H1 (cell line): ENCODE data around the gene UBE2E3. TPM values are rescaled to one million over a fixed set of nuclear protein-coding genes. Genes with fewer than 3 reads are reported as not detected.

ENCODE experiments used
- CEBPB ChIP-seq: IDR thresholded peaks from 2 replicates; pipeline ENCODE4 v1.6.1; 2012; ENCODE audit warnings: low read depth, low read length
- HDAC6 ChIP-seq: IDR thresholded peaks from one replicate; pipeline ENCODE4 v1.7.1; 2012; ENCODE audit warnings: low read depth, mild to moderate bottlenecking, inconsistent platforms, low read length, moderate library complexity
- RBBP5 ChIP-seq: IDR thresholded peaks from 2 replicates; pipeline ENCODE4 v1.7.1; 2012; ENCODE audit warnings: low read depth, mild to moderate bottlenecking, inconsistent platforms, low read length, moderate library complexity, borderline replicate concordance
- SIN3A ChIP-seq, 2 experiments: IDR thresholded peaks in 1 of 2; conservative IDR thresholded peaks in 1 of 2; 2 replicates each; pipeline ENCODE4 v1.6.1; 2011 to 2012; ENCODE audit warnings: low read length in 2 of 2, improper control_type of control experiment in 1 of 2, low read depth in 1 of 2, mild to moderate bottlenecking in 1 of 2
- polyA plus RNA-seq, 7 experiments: library from polyadenylated mRNA; depleted of rRNA in 3 of 7; stranded (reverse) in 5 of 7; unstranded in 2 of 7; fragments of >200 nt in 5 of 7; fragments of 200-250 nt in 2 of 7; gene quantifications; 1 replicate in 5 of 7; 2 replicates in 1 of 7; 4 replicates in 1 of 7; pipeline versions ENCODE4 v1.2.1 to v1.2.3, GENCODE V29; 2011 to 2013; ENCODE audit warnings: missing spikeins in 2 of 7, mixed read lengths in 2 of 7
- total RNA-seq: library from RNA; stranded (reverse); fragmentation: NEBNext Ultra II Directional; extraction: Animal tissue kit (Norgen Biotek cat#: 25700); gene quantifications from 2 replicates; pipeline ENCODE4 v1.2.1, GENCODE V29; 2021
- TF ChIP-seq, protein P1 (sequence below): IDR thresholded peaks from 2 replicates; pipeline ENCODE4 v1.6.1; 2011; ENCODE audit warnings: low read depth, mild to moderate bottlenecking, low read length; ENCODE audit not compliant: insufficient read depth

Gene UBE2E3
- total and polyA plus RNA-seq, 2 of the 8 experiments (the other 6 are each of a cell fraction or from before 2014, with no cell fraction given), result 106 to 132 TPM

DNA sequence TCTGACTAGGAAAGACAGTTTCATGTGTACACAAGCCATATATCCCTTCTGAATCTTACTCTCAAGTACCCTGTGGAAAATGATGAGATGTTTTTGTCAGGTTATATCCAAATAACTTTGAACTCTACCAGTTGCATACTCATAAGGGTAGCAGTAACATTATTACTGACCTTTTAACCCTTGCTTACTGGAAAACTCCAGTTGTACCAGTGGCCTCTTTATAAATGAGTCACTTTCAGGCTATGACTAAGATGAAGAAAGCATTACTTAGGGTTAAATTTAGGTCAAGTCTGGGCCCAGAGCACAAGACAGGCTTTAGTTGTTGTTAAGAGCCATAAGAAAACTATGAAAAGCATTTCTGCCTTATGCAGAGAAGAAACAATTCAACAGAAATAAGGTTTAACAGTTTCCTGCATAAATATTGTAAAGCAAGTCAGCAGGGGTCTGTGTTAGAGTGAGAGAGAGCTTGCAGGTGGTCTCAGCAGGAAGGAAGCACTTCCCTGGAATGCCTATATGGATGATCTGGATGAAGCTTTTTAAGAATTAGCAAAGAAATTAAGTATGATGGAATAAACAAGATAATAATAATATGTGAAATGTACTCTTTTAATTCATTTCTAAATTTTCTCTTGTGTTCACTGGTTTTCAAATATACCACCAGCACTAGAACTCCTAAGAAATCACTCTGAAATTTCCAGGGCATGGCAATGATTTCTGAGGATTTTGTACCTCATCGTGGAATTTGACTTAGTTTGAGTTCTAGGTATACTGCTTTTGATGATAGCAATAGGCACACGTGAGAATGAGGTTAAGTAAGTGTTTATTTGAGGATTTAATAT, 126.6 kb downstream of the UBE2E3 start (continued):
- no peak for TF ChIP-seq RBBP5
- TF ChIP-seq, protein P1, sequence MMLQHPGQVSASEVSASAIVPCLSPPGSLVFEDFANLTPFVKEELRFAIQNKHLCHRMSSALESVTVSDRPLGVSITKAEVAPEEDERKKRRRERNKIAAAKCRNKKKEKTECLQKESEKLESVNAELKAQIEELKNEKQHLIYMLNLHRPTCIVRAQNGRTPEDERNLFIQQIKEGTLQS, result no peak
- TF ChIP-seq CEBPB, result no peak
- TF ChIP-seq SIN3A (conservative IDR thresholded peaks at IDR 0.05 in 1 of 2, IDR thresholded peaks at IDR 0.05 in 1 of 2; ENCODE audit: low read depth in 1 of 2, low read length in 2 of 2), result no peak
- TF ChIP-seq HDAC6, result no peak
